Liver (tissue), 9 donors: ENCODE results near the gene DGCR6L. TPM values are rescaled to one million over a fixed set of nuclear protein-coding genes. Genes with fewer than 3 reads are reported as not detected.

ENCODE experiments used
- DNase-seq: peaks from one replicate; pipeline ENCODE4 v3.0.0-alpha.2; 2017; ENCODE audit warnings: low spot score
- H3K27ac ChIP-seq, 2 donors: one replicate each; pipeline ENCODE4 v1.7.0; 2013; ENCODE audit warnings: inconsistent platforms in 2 of 2, low read length in 2 of 2, control low read depth in 1 of 2, low read depth in 1 of 2, mild to moderate bottlenecking in 1 of 2
- H3K27me3 ChIP-seq, 4 donors: one replicate each; pipeline versions ENCODE4 v1.6.1 to v1.7.0; 2013; ENCODE audit warnings: low read length in 3 of 4, inconsistent platforms in 1 of 4, mild to moderate bottlenecking in 1 of 4, moderate library complexity in 1 of 4; ENCODE audit not compliant: control insufficient read depth in 4 of 4, insufficient read depth in 4 of 4
- H3K36me3 ChIP-seq, 4 donors: one replicate each; pipeline versions ENCODE4 v1.6.1 to v1.7.0; 2013; ENCODE audit warnings: low read length in 3 of 4, mild to moderate bottlenecking in 3 of 4, low read depth in 1 of 4, moderate library complexity in 1 of 4; ENCODE audit not compliant: control insufficient read depth in 4 of 4, insufficient read depth in 3 of 4
- H3K4me1 ChIP-seq, 4 donors: one replicate each; pipeline versions ENCODE4 v1.6.1 to v1.7.0; 2013; ENCODE audit warnings: low read length in 3 of 4, mild to moderate bottlenecking in 3 of 4, moderate library complexity in 1 of 4; ENCODE audit not compliant: control insufficient read depth in 4 of 4, insufficient read depth in 4 of 4
- H3K4me3 ChIP-seq, 3 donors: one replicate each; pipeline versions ENCODE4 v1.6.1 to v1.7.0; 2013; ENCODE audit warnings: low read length in 3 of 3, control low read depth in 1 of 3, low read depth in 1 of 3, mild to moderate bottlenecking in 1 of 3
- H3K9ac ChIP-seq, 2 donors: one replicate each; pipeline ENCODE4 v1.7.0; 2013; ENCODE audit warnings: low read length in 2 of 2, mild to moderate bottlenecking in 2 of 2, moderate library complexity in 2 of 2, control low read depth in 1 of 2, low read depth in 1 of 2
- H3K9me3 ChIP-seq, 4 donors: one replicate each; pipeline versions ENCODE4 v1.6.1 to v1.7.0; 2013; ENCODE audit warnings: low read length in 3 of 4; ENCODE audit not compliant: control insufficient read depth in 4 of 4
- ATF3 ChIP-seq: IDR thresholded peaks from 2 replicates; pipeline ENCODE4 v1.6.1; 2016; ENCODE audit warnings: antibody characterized with exemption
- CTCF ChIP-seq: fragments of 150-350 bp; IDR thresholded peaks from 2 replicates; pipeline ENCODE4 v1.5.1; 2017; ENCODE audit warnings: improper control_type of control experiment, low read depth, low read length; ENCODE audit not compliant: missing input control
- EGR1 ChIP-seq, 2 donors: IDR thresholded peaks; 2 replicates each; pipeline ENCODE4 v1.6.1; 2016 to 2018; ENCODE audit warnings: antibody characterized with exemption in 2 of 2, low read depth in 2 of 2
- FOXA1 ChIP-seq: IDR thresholded peaks from 2 replicates; pipeline ENCODE4 v1.6.1; 2016; ENCODE audit warnings: antibody characterized with exemption
- FOXA2 ChIP-seq: IDR thresholded peaks from 2 replicates; pipeline ENCODE4 v1.6.1; 2016; ENCODE audit warnings: antibody characterized with exemption
- GABPA ChIP-seq, 2 donors: IDR thresholded peaks in 1 of 2; conservative IDR thresholded peaks in 1 of 2; 2 replicates each; pipeline ENCODE4 v1.6.1; 2016; ENCODE audit warnings: antibody characterized with exemption in 2 of 2, mild to moderate bottlenecking in 1 of 2, moderate library complexity in 1 of 2
- HNF4A ChIP-seq, 2 donors: conservative IDR thresholded peaks; 2 replicates each; pipeline ENCODE4 v1.6.1; 2016; ENCODE audit warnings: antibody characterized with exemption in 2 of 2, mild to moderate bottlenecking in 2 of 2
- HNF4G ChIP-seq: IDR thresholded peaks from 2 replicates; pipeline ENCODE4 v1.6.1; 2016; ENCODE audit warnings: antibody characterized with exemption
- JUND ChIP-seq, 2 donors: IDR thresholded peaks; 2 replicates each; pipeline ENCODE4 v1.6.1; 2016; ENCODE audit warnings: antibody characterized with exemption in 2 of 2
- MAX ChIP-seq: IDR thresholded peaks from 2 replicates; pipeline ENCODE4 v1.6.1; 2016; ENCODE audit warnings: antibody characterized with exemption
- NR2F2 ChIP-seq: IDR thresholded peaks from 2 replicates; pipeline ENCODE4 v1.6.1; 2016; ENCODE audit warnings: antibody characterized with exemption
- RAD21 ChIP-seq, 2 donors: IDR thresholded peaks; 2 replicates each; pipeline ENCODE4 v1.6.1; 2016; ENCODE audit warnings: antibody characterized with exemption in 2 of 2, mild to moderate bottlenecking in 2 of 2
- REST ChIP-seq: IDR thresholded peaks from 2 replicates; pipeline ENCODE4 v1.6.1; 2016; ENCODE audit warnings: antibody characterized with exemption, mild to moderate bottlenecking
- RXRA ChIP-seq, 2 donors: IDR thresholded peaks; 2 replicates each; pipeline ENCODE4 v1.6.1; 2017 to 2018; ENCODE audit warnings: antibody characterized with exemption in 2 of 2, mild to moderate bottlenecking in 1 of 2
- SP1 ChIP-seq: IDR thresholded peaks from 2 replicates; pipeline ENCODE4 v1.6.1; 2018; ENCODE audit warnings: antibody characterized with exemption, mild to moderate bottlenecking
- TAF1 ChIP-seq: conservative IDR thresholded peaks from 2 replicates; pipeline ENCODE4 v1.6.1; 2016; ENCODE audit warnings: antibody characterized with exemption, mild to moderate bottlenecking
- YY1 ChIP-seq: IDR thresholded peaks from 2 replicates; pipeline ENCODE4 v1.6.1; 2016; ENCODE audit warnings: antibody characterized with exemption, mild to moderate bottlenecking
- ZBTB33 ChIP-seq: IDR thresholded peaks from 2 replicates; pipeline ENCODE4 v1.6.1; 2016; ENCODE audit warnings: antibody characterized with exemption
- WGBS: extraction: QIAGEN DNeasy Blood & Tissue Kit; methylation state at CpG from one replicate; pipeline ENCODE4 v1.1.7; 2013; 5-methylcytosine and 5-hydroxymethylcytosine counted together
- polyA plus RNA-seq, 2 donors: library from polyadenylated mRNA; stranded (reverse) in 1 of 2; unstranded in 1 of 2; fragments of 200-250 nt in 1 of 2; fragments of >200 nt in 1 of 2; fragmentation: Nextera tagmentation in 1 of 2; extraction: Ambion mirVana in 1 of 2; gene quantifications; one replicate each; pipeline versions ENCODE4 v1.2.1 to v1.2.3, GENCODE V29; 2013 to 2015
- total RNA-seq, 2 donors: library from RNA; depleted of rRNA; stranded (reverse); fragments of >200 nt; gene quantifications; one replicate each; pipeline ENCODE4 v1.2.3, GENCODE V29; 2014
- donor health status: healthy.
- donor health status: healthy.
- donor health status: healthy.
- donor health status: healthy.
- donor health status: healthy.

The DGCR6L gene
- total and polyA plus RNA-seq, 4 donors: 40.7 to 105 (median 73.5) TPM

GRCh38 chr22:20316844-20317401 lies 2.9 kb downstream of the DGCR6L start (continued):
- no peak for TF ChIP-seq ZBTB33
- TF ChIP-seq EGR1 (IDR thresholded peaks at IDR 0.05; ENCODE audit: low read depth in 2 of 2): no peak
- TF ChIP-seq MAX: no peak

GRCh38 chr22:20316217-20316843 lies 3.5 kb downstream of the DGCR6L start:
- Histone ChIP-seq H3K27me3 (no peaks in the 10 kb centered on the region), H3K9me3 (no peaks in the 10 kb centered on the region), H3K9ac (no peak overlapping the region), H3K4me1 (peaks cover 15 to 74% (median 65%) of the 10 kb centered on the region in 4 donors), H3K36me3 (peaks cover 0 to 3% (median 0%) of the 10 kb centered on the region in 4 donors), H3K27ac (no peak overlapping the region), H3K4me3 (no peak overlapping the region)
- TF ChIP-seq FOXA2: no peak
- DNase-seq: no peak
- 88% methylated on average over 12 of the region's 12 CpGs for WGBS

- no peaks in the 10 kb centered on the region for H3K27me3 ChIP-seq
- H3K9ac ChIP-seq: no peak overlapping the region
- WGBS: 81% methylated on average over 25 of the region's 25 CpGs
- peaks cover 0 to 3% (median 0%) of the 10 kb centered on the region in 4 donors for H3K36me3 ChIP-seq
- peaks cover 12 to 67% (median 58%) of the 10 kb centered on the region in 4 donors for H3K4me1 ChIP-seq
- TF ChIP-seq YY1 (no peak), CTCF (no peak), ATF3 (no peak), FOXA2 (no peak), HNF4A (conservative IDR thresholded peaks at IDR 0.05) (no peak), REST (no peak), HNF4G (no peak), RAD21 (IDR thresholded peaks at IDR 0.05) (no peak), EGR1 (IDR thresholded peaks at IDR 0.05; ENCODE audit: low read depth in 2 of 2) (no peak), JUND (IDR thresholded peaks at IDR 0.05) (no peak), RXRA (IDR thresholded peaks at IDR 0.05) (no peak), NR2F2 (no peak), SP1 (no peak), FOXA1 (no peak), GABPA (IDR thresholded peaks at IDR 0.05 in 1 of 2, conservative IDR thresholded peaks at IDR 0.05 in 1 of 2) (no peak), ZBTB33 (no peak), TAF1 (no peak), MAX (no peak)
- no peaks in the 10 kb centered on the region for H3K9me3 ChIP-seq
- no peak overlapping the region for H3K4me3 ChIP-seq
- no peak for DNase-seq
- no peak overlapping the region for H3K27ac ChIP-seq
These were observed 4.3 kb downstream of the DGCR6L start for GRCh38 chr22:20315337-20316216.
